HG02763 (cell line): ENCODE measurements around the gene CSNK2A2.

Experiments
- ATAC-seq: cut with Tn5 transposase; IDR thresholded peaks from one replicate; pipeline ENCODE4 v1.9.1; 2021; ENCODE audit warnings: mild to moderate bottlenecking, moderate library complexity; ENCODE audit not compliant: unreplicated experiment

CSNK2A2 gene

GRCh38 chr16:58152246-58152868, 45.5 kb downstream of the CSNK2A2 start:
- ATAC-seq = no peak

GRCh38 chr16:58148526-58148925, 49.4 kb downstream of the CSNK2A2 start:
- ATAC-seq = no peak

- ATAC-seq = no peak
These were observed 49.8 kb downstream of the CSNK2A2 start for GRCh38 chr16:58148099-58148498.

GRCh38 chr16:58138852-58139251, 59.1 kb downstream of the CSNK2A2 start:
- no peak for ATAC-seq

GRCh38 chr16:58137581-58137980, 60.3 kb downstream of the CSNK2A2 start:
- ATAC-seq = no peak

GRCh38 chr16:58129097-58129936, 68.6 kb downstream of the CSNK2A2 start, which contains the start of gene CFAP20:
TSS of gene CFAP20 (minus strand) at chr16:58129381. CDS start at chr16:58129115, 266 bp downstream.
- ATAC-seq = peak; percentile 87

GRCh38 chr16:58128711-58129096, 69.2 kb downstream of the CSNK2A2 start:
- peak; percentile 2 for ATAC-seq

GRCh38 chr16:58128181-58128631, 69.7 kb downstream of the CSNK2A2 start:
- no peak for ATAC-seq

GRCh38 chr16:58127634-58128033, 70.3 kb downstream of the CSNK2A2 start:
- no peak for ATAC-seq

- ATAC-seq = no peak
These were observed 70.8 kb downstream of the CSNK2A2 start for GRCh38 chr16:58127033-58127556.

- ATAC-seq = no peak
These were observed 71.4 kb downstream of the CSNK2A2 start for GRCh38 chr16:58126451-58126961.

GRCh38 chr16:58125781-58126335, 72.0 kb downstream of the CSNK2A2 start:
- ATAC-seq = no peak

GRCh38 chr16:58125041-58125440, 72.9 kb downstream of the CSNK2A2 start:
- no peak for ATAC-seq

GRCh38 chr16:58124601-58124915, 73.3 kb downstream of the CSNK2A2 start:
- no peak for ATAC-seq

- ATAC-seq = no peak
These were observed 73.9 kb downstream of the CSNK2A2 start for GRCh38 chr16:58123896-58124600.

GRCh38 chr16:58121132-58121531, 76.8 kb downstream of the CSNK2A2 start:
- no peak for ATAC-seq

GRCh38 chr16:58120234-58120633, 77.7 kb downstream of the CSNK2A2 start:
- ATAC-seq = no peak

GRCh38 chr16:58119509-58119845, 78.4 kb downstream of the CSNK2A2 start:
- ATAC-seq = no peak

GRCh38 chr16:58118801-58119508, 79.0 kb downstream of the CSNK2A2 start:
- no peak for ATAC-seq

- ATAC-seq = no peak
These were observed 81.4 kb downstream of the CSNK2A2 start for GRCh38 chr16:58116529-58116928.
